ENCODE results near the gene MPL.

GRCh38 chr1:43298055-43298454, 39.6 kb upstream of the MPL start:
- no peak for TF ChIP-seq ZC3H10 (CRISPR knock-in tag; IDR thresholded peaks at IDR 0.05)
- TF ChIP-seq, protein P1, sequence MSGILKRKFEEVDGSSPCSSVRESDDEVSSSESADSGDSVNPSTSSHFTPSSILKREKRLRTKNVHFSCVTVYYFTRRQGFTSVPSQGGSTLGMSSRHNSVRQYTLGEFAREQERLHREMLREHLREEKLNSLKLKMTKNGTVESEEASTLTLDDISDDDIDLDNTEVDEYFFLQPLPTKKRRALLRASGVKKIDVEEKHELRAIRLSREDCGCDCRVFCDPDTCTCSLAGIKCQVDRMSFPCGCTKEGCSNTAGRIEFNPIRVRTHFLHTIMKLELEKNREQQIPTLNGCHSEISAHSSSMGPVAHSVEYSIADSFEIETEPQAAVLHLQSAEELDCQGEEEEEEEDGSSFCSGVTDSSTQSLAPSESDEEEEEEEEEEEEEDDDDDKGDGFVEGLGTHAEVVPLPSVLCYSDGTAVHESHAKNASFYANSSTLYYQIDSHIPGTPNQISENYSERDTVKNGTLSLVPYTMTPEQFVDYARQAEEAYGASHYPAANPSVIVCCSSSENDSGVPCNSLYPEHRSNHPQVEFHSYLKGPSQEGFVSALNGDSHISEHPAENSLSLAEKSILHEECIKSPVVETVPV (CRISPR knock-in tag; IDR thresholded peaks at IDR 0.05): no peak
- TF ChIP-seq ARNTL (CRISPR knock-in tag; IDR thresholded peaks at IDR 0.05; ENCODE audit: borderline replicate concordance, low read depth): no peak

Data from SK-N-SH treated with all-trans-retinoic acid at 6 μM for 48 hours (cell line).